Subcutaneous abdominal adipose tissue (tissue), 5 donors: Measurements from ENCODE around the gene HOXA10.

Experiments
- H3K27ac ChIP-seq: one replicate; pipeline ENCODE4 v1.7.0; 2013; ENCODE audit warnings: low read depth, mild to moderate bottlenecking, inconsistent platforms, low read length, moderate library complexity
- H3K27me3 ChIP-seq, 5 donors: one replicate each; pipeline ENCODE4 v1.7.0; 2013; ENCODE audit warnings: low read length in 5 of 5, inconsistent platforms in 1 of 5; ENCODE audit not compliant: control insufficient read depth in 5 of 5, insufficient read depth in 4 of 5
- H3K36me3 ChIP-seq, 5 donors: one replicate each; pipeline ENCODE4 v1.7.0; 2013; ENCODE audit warnings: low read length in 5 of 5; ENCODE audit not compliant: control insufficient read depth in 5 of 5, insufficient read depth in 5 of 5
- H3K4me1 ChIP-seq, 5 donors: one replicate each; pipeline ENCODE4 v1.7.0; 2013; ENCODE audit warnings: low read length in 5 of 5, mild to moderate bottlenecking in 3 of 5, moderate library complexity in 1 of 5; ENCODE audit not compliant: control insufficient read depth in 5 of 5, insufficient read depth in 5 of 5
- H3K4me3 ChIP-seq, 5 donors: one replicate each; pipeline ENCODE4 v1.7.0; 2013; ENCODE audit warnings: low read length in 5 of 5, low read depth in 1 of 5
- H3K9ac ChIP-seq, 5 donors: one replicate each; pipeline ENCODE4 v1.7.0; 2013; ENCODE audit warnings: low read length in 5 of 5, mild to moderate bottlenecking in 4 of 5, moderate library complexity in 3 of 5
- H3K9me3 ChIP-seq, 5 donors: one replicate each; pipeline ENCODE4 v1.7.0; 2013; ENCODE audit warnings: low read length in 5 of 5; ENCODE audit not compliant: control insufficient read depth in 5 of 5
- donor health status: healthy.
- donor health status: healthy.
- donor health status: healthy.
- donor health status: healthy.
- donor health status: healthy.

The HOXA10 gene

DNA sequence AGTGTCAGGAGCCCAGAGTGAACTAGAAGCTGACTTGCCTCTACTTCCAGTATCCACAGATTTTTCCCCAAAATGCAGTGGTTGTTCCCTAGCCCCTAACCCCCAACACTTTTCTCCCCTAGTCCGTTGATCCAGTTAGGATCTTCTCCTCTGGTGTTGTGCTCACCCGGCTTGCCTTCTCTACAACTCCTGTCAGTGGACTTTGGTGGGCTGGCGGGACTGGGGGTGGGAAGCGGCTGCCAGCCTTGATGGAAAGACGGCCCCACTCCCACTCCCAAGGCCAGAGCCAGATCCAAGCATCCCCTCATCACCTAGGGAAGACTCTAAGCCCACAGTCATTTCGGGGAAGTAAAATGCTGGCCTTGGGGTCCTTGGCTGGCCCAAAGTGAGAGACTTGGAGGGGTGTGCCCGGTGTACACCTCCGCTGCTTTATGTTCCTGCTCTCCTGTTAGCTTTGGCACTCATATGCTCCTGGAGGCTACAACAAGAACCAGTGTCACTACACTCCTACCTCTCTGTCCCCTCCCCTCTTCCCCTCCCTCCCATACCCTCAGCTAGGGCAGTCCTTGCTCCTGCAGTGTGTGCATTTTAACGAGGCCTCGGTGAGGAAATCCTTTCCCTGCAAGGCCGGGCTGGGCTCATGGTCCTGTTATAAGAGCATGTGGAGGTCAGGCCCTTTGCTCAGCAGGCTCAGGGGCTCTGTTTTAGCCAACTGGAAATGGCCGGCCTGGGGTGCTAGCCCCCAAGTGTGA, 930 bp upstream of the HOXA10 start:
- Histone ChIP-seq H3K4me1 (peaks cover 2 to 91% (median 84%) of the 10 kb centered on the region in 5 donors), H3K27me3 (peaks cover 0 to 25% (median 12%) of the 10 kb centered on the region in 5 donors)

DNA sequence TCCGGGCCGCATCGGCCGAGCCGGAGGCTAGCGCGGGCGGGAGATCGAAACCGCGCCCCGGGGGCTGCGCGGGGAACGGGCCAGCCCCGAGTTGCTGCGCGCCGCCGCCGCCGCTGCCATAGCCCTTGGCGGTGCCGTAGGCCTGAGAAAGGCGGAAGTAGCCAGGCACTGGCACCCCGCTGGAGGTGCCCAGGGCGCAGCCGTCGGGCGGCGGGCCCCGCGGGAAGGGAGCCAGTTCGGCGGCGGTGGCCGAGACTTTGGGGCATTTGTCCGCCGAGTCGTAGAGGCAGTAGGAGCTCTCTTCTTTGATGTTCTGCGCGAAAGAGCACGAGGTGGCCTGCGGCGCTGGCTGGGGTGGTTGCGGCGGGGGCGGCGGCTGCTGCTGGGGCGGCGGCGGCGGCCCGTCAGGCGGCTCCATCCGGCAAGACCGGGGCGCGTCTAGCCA, 587 bp downstream of the HOXA10 start:
- peak overlapping the region in 3 of 5 donors; percentile 52 to 72 (median 71) for H3K9ac ChIP-seq
- H3K27ac ChIP-seq: peak overlapping the region; percentile 98
- H3K36me3 ChIP-seq: no peaks in the 10 kb centered on the region
- H3K27me3 ChIP-seq: peaks cover 0 to 30% (median 12%) of the 10 kb centered on the region in 5 donors
- no peaks in the 10 kb centered on the region for H3K9me3 ChIP-seq
- H3K4me3 ChIP-seq: peak overlapping the region in 4 of 5 donors; percentile 74 to 86 (median 78)
- H3K4me1 ChIP-seq: peaks cover 0 to 90% (median 84%) of the 10 kb centered on the region in 5 donors

More for the DNA sequence above, 930 bp upstream of the HOXA10 start:
- H3K9ac ChIP-seq: peak overlapping the region in 2 of 5 donors; percentile 52 to 71
- peak overlapping the region; percentile 98 for H3K27ac ChIP-seq
- peak overlapping the region in 4 of 5 donors; percentile 4 to 86 (median 78) for H3K4me3 ChIP-seq
- no peaks in the 10 kb centered on the region for H3K9me3 ChIP-seq
- H3K36me3 ChIP-seq: no peaks in the 10 kb centered on the region

DNA sequence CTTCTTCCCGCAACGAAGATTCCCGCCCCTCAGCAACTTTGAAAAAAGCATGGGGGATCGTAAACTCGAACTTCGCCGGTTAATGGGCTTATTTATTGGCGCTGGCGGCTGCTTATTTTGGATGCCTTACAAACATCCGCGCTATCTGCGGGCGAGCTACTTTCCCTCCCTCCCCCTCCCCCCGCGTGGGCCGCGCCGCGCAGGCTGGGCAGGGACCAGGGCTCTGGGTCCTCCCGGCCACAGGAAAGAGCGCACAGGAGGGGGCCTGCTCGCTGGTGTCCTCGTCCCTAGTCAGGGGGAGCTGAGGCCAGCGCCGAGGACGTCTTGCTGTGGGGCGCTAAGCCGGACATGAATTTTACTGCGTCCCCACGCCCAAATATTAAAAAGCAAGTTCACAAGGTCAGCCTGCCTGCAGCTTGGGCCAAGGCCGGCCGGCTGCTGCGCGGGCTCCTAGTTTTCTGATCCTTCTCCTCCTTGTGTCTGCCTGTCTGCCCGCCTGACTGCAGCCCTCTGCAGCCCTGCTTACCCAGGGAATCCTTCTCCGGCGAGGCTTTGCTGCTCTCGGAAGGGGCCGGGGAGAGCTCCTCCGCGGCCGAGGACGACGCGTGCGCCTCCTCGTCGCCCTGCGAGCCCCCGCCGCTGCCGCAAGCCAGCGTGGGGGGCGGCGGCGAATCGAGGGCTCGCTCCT, 1.2 kb downstream of the HOXA10 start:
- H3K36me3 ChIP-seq: no peaks in the 10 kb centered on the region
- H3K27ac ChIP-seq: peak overlapping the region; percentile 98
- peak overlapping the region; percentile 52 to 71 (median 63) for H3K9ac ChIP-seq
- peaks cover 0 to 90% (median 87%) of the 10 kb centered on the region in 5 donors for H3K4me1 ChIP-seq
- H3K27me3 ChIP-seq: peaks cover 0 to 28% (median 12%) of the 10 kb centered on the region in 5 donors
- H3K4me3 ChIP-seq: peak overlapping the region; percentile 69 to 86 (median 76)
- H3K9me3 ChIP-seq: no peaks in the 10 kb centered on the region

DNA sequence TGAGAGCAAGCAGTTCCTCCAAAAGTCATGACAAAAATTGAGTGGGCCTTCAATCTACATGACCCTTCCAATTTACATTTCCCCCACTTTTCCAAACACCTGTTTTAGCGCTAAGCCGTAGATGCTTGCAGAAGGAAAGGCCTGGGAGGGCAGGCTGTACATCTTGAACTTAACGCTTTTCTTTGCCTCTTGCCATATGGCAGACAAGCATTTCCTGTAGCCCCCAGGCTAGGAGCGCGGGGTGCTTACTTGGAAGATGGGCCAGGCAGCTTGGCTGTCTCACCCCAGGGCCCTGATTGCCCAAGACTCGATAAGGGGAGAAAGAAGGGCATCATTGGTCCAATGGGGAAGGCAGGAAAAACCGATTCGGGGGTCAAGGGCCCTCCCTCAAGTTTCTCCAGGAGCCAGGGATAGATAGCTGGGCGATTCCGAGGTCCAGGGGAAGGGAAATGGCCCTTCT, 1.8 kb downstream of the HOXA10 start:
- Histone ChIP-seq H3K9me3 (no peaks in the 10 kb centered on the region), H3K27ac (peak overlapping the region; percentile 98), H3K36me3 (no peaks in the 10 kb centered on the region), H3K9ac (peak overlapping the region; percentile 7 to 71 (median 63)), H3K4me3 (peak overlapping the region; percentile 69 to 86 (median 76)), H3K27me3 (peaks cover 0 to 28% (median 12%) of the 10 kb centered on the region in 5 donors), H3K4me1 (peaks cover 0 to 90% (median 87%) of the 10 kb centered on the region in 5 donors)

GRCh38 chr7:27171637-27172314, 2.3 kb downstream of the HOXA10 start:
- Histone ChIP-seq H3K4me1 (peaks cover 0 to 90% (median 87%) of the 10 kb centered on the region in 5 donors), H3K4me3 (peak overlapping the region; percentile 69 to 86 (median 76)), H3K27me3 (peaks cover 0 to 28% (median 12%) of the 10 kb centered on the region in 5 donors)

DNA sequence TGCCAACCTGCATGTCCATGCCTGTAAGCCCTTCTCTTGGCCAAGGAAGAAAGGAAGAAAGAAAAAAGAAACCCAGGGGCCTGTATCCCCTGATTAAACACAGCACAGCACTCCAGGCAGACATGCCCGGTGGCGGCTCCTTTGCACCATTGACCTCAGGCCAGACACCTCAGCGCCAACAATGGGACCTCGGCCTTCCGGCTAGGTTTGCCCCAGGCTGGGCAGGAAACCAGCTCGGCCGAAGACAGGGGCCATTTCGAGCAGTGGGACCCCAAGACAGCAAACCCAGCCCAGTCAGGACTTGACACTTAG, 2.8 kb downstream of the HOXA10 start:
- peak overlapping the region; percentile 69 to 86 (median 76) for H3K4me3 ChIP-seq
- H3K4me1 ChIP-seq: peaks cover 0 to 90% (median 87%) of the 10 kb centered on the region in 5 donors
- H3K27ac ChIP-seq: peak overlapping the region; percentile 98
- H3K9ac ChIP-seq: peak overlapping the region; percentile 7 to 72 (median 30)
- no peaks in the 10 kb centered on the region for H3K36me3 ChIP-seq
- peaks cover 0 to 28% (median 10%) of the 10 kb centered on the region in 5 donors for H3K27me3 ChIP-seq
- no peaks in the 10 kb centered on the region for H3K9me3 ChIP-seq

More at GRCh38 chr7:27171637-27172314, 2.3 kb downstream of the HOXA10 start:
- Histone ChIP-seq H3K9me3 (no peaks in the 10 kb centered on the region), H3K36me3 (no peaks in the 10 kb centered on the region), H3K9ac (peak overlapping the region; percentile 30 to 72 (median 63)), H3K27ac (peak overlapping the region; percentile 98)

DNA sequence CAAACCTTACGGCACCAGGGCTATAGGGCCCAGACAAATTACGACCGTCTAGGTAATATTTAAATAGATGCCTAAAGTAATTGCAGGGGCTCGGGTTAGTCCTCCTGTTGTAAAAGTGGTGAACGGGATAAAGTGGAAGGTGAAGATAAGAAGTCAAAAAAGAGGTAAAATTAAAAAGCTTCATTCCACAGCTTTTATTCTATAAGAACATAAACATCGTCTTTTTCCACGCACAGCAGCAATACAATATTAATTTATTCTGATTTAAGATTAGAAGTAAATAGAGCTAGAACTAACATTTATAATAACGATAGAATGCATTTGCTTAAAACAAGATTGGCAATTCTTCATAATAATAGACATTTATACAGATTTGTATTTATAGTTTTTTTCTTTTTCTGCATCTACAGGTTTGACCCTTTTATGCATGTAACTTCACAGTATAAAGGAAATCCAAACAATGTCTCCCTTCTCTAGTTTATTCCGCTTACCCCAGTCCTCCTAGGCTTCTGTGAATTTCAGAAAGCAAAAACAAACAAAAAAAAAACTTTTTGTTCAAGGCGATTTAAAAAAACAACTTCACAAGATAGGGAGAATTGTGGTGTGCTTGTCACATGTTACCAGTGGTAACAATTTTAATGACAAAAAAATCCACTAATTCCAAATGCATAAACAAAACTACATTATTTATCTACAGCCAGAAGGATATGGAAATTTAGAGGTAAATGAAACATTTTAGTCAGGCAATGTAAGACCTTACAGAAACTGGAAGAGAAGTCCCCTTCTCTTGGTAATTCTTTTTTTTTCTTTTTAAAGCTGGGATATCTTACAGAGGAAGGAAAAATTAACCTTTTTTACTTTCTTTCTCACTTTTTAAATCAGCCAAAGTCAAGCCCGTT, 3.4 kb downstream of the HOXA10 start:
- no peaks in the 10 kb centered on the region for H3K9me3 ChIP-seq
- H3K36me3 ChIP-seq: no peaks in the 10 kb centered on the region
- peaks cover 0 to 28% (median 10%) of the 10 kb centered on the region in 5 donors for H3K27me3 ChIP-seq
- H3K4me1 ChIP-seq: peaks cover 0 to 90% (median 87%) of the 10 kb centered on the region in 5 donors
- H3K27ac ChIP-seq: peak overlapping the region; percentile 98
- H3K9ac ChIP-seq: peak overlapping the region in 4 of 5 donors; percentile 7 to 76 (median 52)
- peak overlapping the region; percentile 69 to 86 (median 80) for H3K4me3 ChIP-seq

DNA sequence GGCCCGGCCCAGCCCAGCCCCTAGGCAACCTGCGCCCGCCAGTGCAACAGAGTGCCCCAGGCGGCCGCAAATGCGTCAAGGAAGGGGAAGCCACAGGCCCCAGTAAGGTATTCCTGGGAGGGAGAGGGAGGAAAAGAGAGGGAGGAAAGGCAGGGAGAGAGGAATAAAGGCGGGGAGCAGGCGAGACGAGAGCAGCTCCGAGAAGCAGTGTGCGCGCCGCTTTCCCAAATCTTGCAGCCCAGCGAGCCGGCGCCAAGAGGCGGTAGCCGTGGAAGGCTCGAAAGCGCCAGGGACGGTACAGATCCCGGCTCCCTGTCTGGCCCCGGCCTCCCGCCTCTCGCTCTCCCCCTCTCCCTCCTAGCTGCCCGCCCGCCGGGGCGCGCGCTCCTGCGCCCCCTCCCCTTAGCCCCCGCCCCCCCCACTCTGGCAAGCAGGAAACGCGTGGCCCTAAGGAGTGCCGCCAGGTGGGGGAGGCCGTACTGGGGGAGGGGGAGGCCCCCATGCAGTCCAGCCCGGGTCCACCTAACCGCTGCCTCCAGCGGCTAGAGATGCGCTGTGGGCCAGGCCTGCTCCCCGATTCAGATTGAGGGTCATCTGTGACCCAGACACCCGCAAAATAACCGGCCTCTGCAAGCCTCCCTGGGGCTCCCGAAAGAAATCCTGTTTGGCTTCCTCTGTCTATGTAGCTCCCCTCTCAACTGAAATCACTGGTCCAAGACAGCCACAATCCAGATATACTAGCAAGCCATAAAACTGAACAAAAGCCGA, 4.3 kb downstream of the HOXA10 start:
- peak overlapping the region in 3 of 5 donors; percentile 51 to 88 (median 75) for H3K9ac ChIP-seq
- H3K36me3 ChIP-seq: no peaks in the 10 kb centered on the region
- no peaks in the 10 kb centered on the region for H3K9me3 ChIP-seq
- peaks cover 0 to 90% (median 85%) of the 10 kb centered on the region in 5 donors for H3K4me1 ChIP-seq
- peaks cover 0 to 23% (median 6%) of the 10 kb centered on the region in 5 donors for H3K27me3 ChIP-seq
- H3K27ac ChIP-seq: peak overlapping the region; percentile 98
- H3K4me3 ChIP-seq: peak overlapping the region; percentile 58 to 86 (median 80)
